Suprapubic skin (tissue), 4 donors: ENCODE measurements around the gene PRKN. TPM values are rescaled to one million over a fixed set of nuclear protein-coding genes. Genes with fewer than 3 reads are reported as not detected.
"Not testable (repeated sequence)": the region's sequence is repeated elsewhere in the genome, so short reads cannot be mapped to it uniquely, and the experiment has no call there.

Experiments
- DNase-seq, 2 donors: peaks; one replicate each; pipeline ENCODE4 v3.0.0-alpha.2; 2019; ENCODE audit warnings: low spot score in 2 of 2
- H3K27ac ChIP-seq: fragments of 200-600 bp; sonication (generic); one replicate; pipeline ENCODE4 v1.5.1; 2019
- H3K27me3 ChIP-seq: fragments of 200-600 bp; sonication (generic); one replicate; pipeline ENCODE4 v1.5.1; 2019
- H3K36me3 ChIP-seq: fragments of 200-600 bp; sonication (generic); one replicate; pipeline ENCODE4 v1.5.1; 2019
- H3K4me1 ChIP-seq: fragments of 200-600 bp; sonication (generic); one replicate; pipeline ENCODE4 v1.5.1; 2019
- H3K4me3 ChIP-seq: fragments of 200-600 bp; sonication (generic); one replicate; pipeline ENCODE4 v1.5.1; 2019; ENCODE audit warnings: mild to moderate bottlenecking
- H3K9me3 ChIP-seq: fragments of 200-600 bp; sonication (generic); one replicate; pipeline ENCODE4 v1.5.1; 2019
- CTCF ChIP-seq, 2 donors: fragments of 200-600 bp in 1 of 2; fragments of 450-650 bp in 1 of 2; sonication (generic) in 1 of 2; IDR thresholded peaks; one replicate each; pipeline ENCODE4 v1.5.1; 2016 to 2019; ENCODE audit warnings: antibody characterized with exemption in 2 of 2, mild to moderate bottlenecking in 1 of 2, moderate library complexity in 1 of 2
- EP300 ChIP-seq: sonication (generic); formaldehyde crosslinking; IDR thresholded peaks from one replicate; pipeline ENCODE4 v1.6.1; 2017; ENCODE audit warnings: antibody characterized with exemption
- POLR2A ChIP-seq, 2 donors: fragments of 450-650 bp; IDR thresholded peaks; one replicate each; pipeline ENCODE4 v1.6.1; 2017; ENCODE audit warnings: antibody characterized with exemption in 2 of 2, mild to moderate bottlenecking in 2 of 2, moderate library complexity in 2 of 2
- POLR2AphosphoS5 ChIP-seq, 3 donors: sonication (generic); formaldehyde crosslinking; IDR thresholded peaks; one replicate each; pipeline ENCODE4 v1.6.1; 2017; ENCODE audit warnings: antibody characterized with exemption in 3 of 3
- WGBS: methylation state at CpG from one replicate; pipeline ENCODE4 v1.1.5; 2018; 5-methylcytosine and 5-hydroxymethylcytosine counted together
- total RNA-seq, 4 donors: library from RNA; depleted of rRNA; stranded (reverse); fragments of >200 nt; gene quantifications; one replicate each; pipeline ENCODE4 v1.1.0, GENCODE V29; 2016

PRKN gene
- total RNA-seq, 4 donors from 2014 or later = 7.2 to 22.8 (median 14.4) TPM

- H3K4me1 ChIP-seq = no peaks in the 10 kb centered on the region
- 81% methylated on average over 3 of the region's 3 CpGs for WGBS
- no peaks in the 10 kb centered on the region for H3K36me3 ChIP-seq
- H3K4me3 ChIP-seq = no peak overlapping the region
- no peak overlapping the region for H3K27ac ChIP-seq
- no peaks in the 10 kb centered on the region for H3K27me3 ChIP-seq
- no peaks in the 10 kb centered on the region for H3K9me3 ChIP-seq
- no peak for TF ChIP-seq CTCF (IDR thresholded peaks at IDR 0.05)
- TF ChIP-seq POLR2A (IDR thresholded peaks at IDR 0.05) = no peak
- TF ChIP-seq EP300 = no peak
- no peak for DNase-seq
Observed at GRCh38 chr6:162539321-162539720, 188.2 kb downstream of the PRKN start.

GRCh38 chr6:162538643-162539064 lies 188.9 kb downstream of the PRKN start:
- 48% methylated on average over 8 of the region's 8 CpGs for WGBS
- TF ChIP-seq POLR2A (IDR thresholded peaks at IDR 0.05) (no peak), EP300 (no peak), POLR2AphosphoS5 (IDR thresholded peaks at IDR 0.05) (no peak), CTCF (IDR thresholded peaks at IDR 0.05) (no peak)

GRCh38 chr6:162533009-162533400 lies 194.6 kb downstream of the PRKN start:
- H3K27ac ChIP-seq = no peak overlapping the region
- H3K9me3 ChIP-seq = no peaks in the 10 kb centered on the region
- H3K4me3 ChIP-seq = no peak overlapping the region
- H3K27me3 ChIP-seq = no peaks in the 10 kb centered on the region
- TF ChIP-seq POLR2A (IDR thresholded peaks at IDR 0.05) (no peak), POLR2AphosphoS5 (IDR thresholded peaks at IDR 0.05) (no peak), EP300 (no peak), CTCF (IDR thresholded peaks at IDR 0.05) (no peak)
- DNase-seq = no peak
- H3K36me3 ChIP-seq = no peaks in the 10 kb centered on the region
- 88% methylated on average over 6 of the region's 6 CpGs for WGBS
- H3K4me1 ChIP-seq = no peaks in the 10 kb centered on the region

More at GRCh38 chr6:162538643-162539064, 188.9 kb downstream of the PRKN start:
- Histone ChIP-seq H3K36me3 (no peaks in the 10 kb centered on the region), H3K4me1 (no peaks in the 10 kb centered on the region), H3K4me3 (no peak overlapping the region), H3K27ac (no peak overlapping the region), H3K9me3 (no peaks in the 10 kb centered on the region), H3K27me3 (no peaks in the 10 kb centered on the region)
- no peak for DNase-seq

- WGBS = 67% methylated on average over 9 of the region's 9 CpGs
Observed at GRCh38 chr6:162532283-162533008, 195.1 kb downstream of the PRKN start.

GRCh38 chr6:162531391-162531790 lies 196.2 kb downstream of the PRKN start:
- not testable (repeated sequence) for H3K27ac ChIP-seq, H3K4me1 ChIP-seq, H3K4me3 ChIP-seq, H3K9me3 ChIP-seq, H3K36me3 ChIP-seq, DNase-seq, H3K27me3 ChIP-seq
- 89% methylated on average over 4 of the region's 4 CpGs for WGBS

More at GRCh38 chr6:162532283-162533008, 195.1 kb downstream of the PRKN start:
- Histone ChIP-seq H3K4me1 (no peaks in the 10 kb centered on the region), H3K27me3 (no peaks in the 10 kb centered on the region), H3K36me3 (no peaks in the 10 kb centered on the region), H3K4me3 (no peak overlapping the region), H3K9me3 (no peaks in the 10 kb centered on the region), H3K27ac (no peak overlapping the region)
- DNase-seq = no peak
- TF ChIP-seq POLR2AphosphoS5 (IDR thresholded peaks at IDR 0.05) (no peak), EP300 (no peak), CTCF (IDR thresholded peaks at IDR 0.05) (no peak), POLR2A (IDR thresholded peaks at IDR 0.05) (no peak)

- no peak overlapping the region for H3K4me3 ChIP-seq
- WGBS = 93% methylated on average over 6 of the region's 6 CpGs
- no peaks in the 10 kb centered on the region for H3K9me3 ChIP-seq
- TF ChIP-seq POLR2A (IDR thresholded peaks at IDR 0.05) (no peak), POLR2AphosphoS5 (IDR thresholded peaks at IDR 0.05) (no peak), CTCF (IDR thresholded peaks at IDR 0.05) (no peak), EP300 (no peak)
- no peaks in the 10 kb centered on the region for H3K36me3 ChIP-seq
- no peaks in the 10 kb centered on the region for H3K4me1 ChIP-seq
- H3K27me3 ChIP-seq = no peaks in the 10 kb centered on the region
- H3K27ac ChIP-seq = no peak overlapping the region
- DNase-seq = no peak
Observed at GRCh38 chr6:162528538-162528937, 199.0 kb downstream of the PRKN start.
